HG03439 (cell line): ENCODE results near the gene HECTD4.
"Not testable (repeated sequence)": the region's sequence is repeated elsewhere in the genome, so short reads cannot be mapped to it uniquely, and the experiment has no call there.

Source experiments
- ATAC-seq: cut with Tn5 transposase; IDR thresholded peaks from one replicate; pipeline ENCODE4 v1.9.1; 2021; ENCODE audit warnings: mild to moderate bottlenecking, moderate library complexity; ENCODE audit not compliant: unreplicated experiment

The HECTD4 gene

DNA sequence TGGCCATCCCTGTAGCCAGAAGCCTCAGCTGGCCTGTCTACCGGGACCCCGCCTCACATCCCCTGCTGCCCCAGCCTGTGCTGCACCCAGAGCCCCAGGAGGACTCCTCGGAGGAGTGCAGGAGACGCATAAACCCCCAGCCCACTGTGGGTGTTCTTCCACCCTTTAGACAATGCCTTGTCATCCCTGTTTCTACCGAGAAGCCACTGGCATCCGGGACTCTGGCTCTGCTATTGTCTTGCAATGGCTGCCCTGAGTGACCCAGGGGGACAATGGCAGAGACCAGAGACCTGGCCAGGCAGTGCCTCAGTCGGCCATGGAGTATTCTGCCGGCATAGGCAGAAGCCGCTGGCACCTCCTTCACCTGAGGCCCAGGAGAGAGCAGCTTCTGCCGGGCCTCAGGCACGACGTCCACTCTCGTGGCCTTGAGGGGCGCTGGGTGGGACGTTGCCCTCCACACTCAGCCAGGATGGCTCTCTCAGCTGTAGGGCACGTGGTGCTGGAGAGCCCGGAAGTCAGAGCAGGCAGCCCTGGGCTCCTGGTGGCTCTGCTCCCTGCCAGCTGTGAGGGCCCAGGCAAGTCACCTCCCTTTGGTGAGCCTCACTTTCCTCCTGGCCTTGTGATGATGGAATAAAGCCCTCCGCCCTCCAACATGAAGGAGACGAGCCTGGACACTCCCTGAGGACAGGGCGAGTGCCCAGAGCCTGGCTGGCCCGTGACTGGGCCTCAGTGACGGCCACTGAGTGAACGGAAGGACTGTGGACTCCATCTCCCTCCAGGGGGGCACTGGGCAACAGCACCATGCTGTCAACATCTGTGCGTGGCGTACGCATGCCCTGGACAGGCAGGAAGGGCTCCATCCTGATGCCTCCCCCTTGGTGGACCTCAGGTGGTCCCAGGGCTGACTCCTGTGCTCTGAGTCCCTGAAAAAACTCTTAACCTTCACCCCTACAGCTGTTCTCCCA lies 215.9 kb downstream of the HECTD4 start:
- no peak for ATAC-seq

DNA sequence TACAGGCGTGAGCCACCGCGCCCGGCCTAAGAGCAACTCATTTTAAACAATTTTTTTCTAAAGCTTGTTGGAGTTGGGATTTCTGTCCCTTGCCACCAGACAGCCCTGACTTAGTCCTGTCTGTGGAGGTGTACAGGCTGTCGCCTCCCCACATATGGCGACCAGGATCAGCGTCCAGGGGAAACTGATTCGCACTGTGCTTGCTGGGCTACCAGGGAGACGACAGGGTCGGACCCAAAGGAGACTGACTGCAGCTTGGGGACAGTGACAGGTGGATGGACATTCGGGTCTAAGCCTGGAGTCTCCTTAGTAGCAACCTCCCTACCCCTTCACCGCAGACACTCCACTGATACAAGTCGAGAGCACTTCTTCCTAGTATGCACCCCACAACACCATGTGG lies 216.6 kb downstream of the HECTD4 start:
- ATAC-seq, result no peak

DNA sequence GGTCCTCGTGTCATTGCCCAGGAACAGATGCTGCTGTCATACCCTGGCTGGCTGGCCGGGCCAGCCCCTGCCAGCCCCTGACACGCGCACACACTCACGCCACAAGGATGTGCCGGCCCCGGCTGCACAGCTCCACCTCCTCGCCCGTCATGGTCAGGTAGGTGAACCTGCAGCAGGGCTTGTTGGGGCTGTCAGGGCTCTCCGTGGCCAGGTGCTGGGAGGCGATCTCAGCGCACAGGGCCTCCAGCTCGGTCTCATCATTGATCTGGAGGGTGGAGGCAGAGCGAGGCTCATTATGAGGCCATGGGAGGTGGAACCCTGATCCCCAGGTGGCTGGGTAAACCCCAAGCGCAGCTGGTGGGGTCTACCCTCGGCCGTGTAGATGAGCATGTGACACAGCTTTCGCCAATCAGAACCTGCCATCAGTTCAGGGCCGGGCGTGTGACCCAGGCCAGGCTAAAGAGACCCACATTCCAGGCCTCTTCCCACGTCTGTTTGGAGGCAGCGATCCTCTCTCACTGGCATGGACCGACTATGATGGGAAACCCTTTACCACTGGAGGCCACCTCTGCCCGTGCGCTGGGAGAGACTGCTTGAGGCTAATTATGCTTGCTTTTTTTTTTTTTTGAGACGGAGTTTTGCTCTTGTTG lies 218.1 kb downstream of the HECTD4 start:
- no peak for ATAC-seq

DNA sequence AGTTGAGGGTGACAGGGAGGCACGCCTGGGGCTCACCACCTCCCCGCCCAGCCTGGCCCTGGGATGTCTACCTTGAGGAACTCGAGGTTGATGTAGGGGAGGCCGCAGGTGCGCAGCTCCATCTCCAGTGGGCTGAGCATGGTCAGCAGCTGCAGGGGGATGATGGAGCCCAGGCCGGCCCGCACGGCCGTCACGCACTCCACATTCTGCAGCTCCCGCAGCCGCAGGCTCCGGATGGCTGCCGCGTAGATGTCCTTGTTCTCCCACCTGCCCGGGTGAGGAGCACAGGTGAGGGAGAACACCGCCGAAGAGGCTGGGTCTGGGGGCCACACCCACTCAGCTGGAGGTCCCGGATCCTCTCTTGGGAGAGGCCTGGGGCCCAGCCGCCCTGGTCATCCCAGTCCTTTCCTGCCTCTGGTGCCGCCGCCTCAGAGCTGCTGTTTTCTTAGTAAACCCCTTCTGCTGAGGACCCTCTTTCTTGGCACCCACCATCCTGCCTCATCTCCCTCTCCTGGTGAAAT lies 218.7 kb downstream of the HECTD4 start:
- ATAC-seq, result no peak

DNA sequence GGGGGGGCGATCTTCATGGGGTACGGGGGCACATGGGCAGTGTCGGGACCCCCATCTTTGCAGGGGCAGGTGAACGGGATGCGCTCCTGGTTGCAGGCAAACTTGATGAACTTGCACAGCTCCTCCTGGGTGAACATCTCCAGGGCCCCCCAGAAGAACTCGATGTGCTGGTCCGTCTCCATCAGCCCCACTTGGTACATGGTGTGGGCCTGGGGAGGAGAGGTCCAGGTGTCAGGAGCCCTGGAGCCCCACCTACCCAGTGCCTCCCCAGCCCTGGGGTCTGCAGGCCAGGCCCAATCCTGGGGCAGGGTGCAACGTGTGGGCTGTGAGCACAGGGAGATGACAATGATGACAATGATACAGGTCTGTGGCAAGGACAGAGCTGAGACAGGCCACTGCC lies 219.2 kb downstream of the HECTD4 start:
- ATAC-seq, result no peak

DNA sequence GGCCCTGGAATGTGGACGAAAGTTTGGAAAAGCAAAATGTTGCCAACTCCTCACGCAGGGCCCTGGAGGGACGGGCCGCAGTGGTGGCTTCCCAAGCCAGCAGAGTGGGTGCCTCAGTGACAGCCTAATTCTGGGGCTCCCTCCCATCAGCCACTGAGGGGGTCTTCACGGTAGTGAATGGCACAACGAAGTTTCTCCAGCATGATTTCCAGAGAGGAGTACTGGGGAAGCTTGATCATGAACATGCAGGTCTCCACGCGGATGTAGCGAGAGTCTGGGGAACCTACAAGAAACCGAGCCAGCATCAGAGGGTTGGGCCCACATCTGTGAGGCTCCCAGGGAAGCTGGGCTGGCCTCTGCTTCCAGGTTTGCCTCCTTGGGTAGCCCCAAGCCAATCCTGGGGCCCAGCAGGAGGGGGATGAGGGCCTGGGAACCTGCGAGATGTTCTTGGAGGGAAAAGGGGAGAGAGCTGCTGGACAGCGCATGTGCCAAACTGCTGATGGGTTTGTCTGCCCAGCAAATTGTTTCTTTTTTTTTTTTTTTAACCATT lies 219.9 kb downstream of the HECTD4 start:
- no peak for ATAC-seq

DNA sequence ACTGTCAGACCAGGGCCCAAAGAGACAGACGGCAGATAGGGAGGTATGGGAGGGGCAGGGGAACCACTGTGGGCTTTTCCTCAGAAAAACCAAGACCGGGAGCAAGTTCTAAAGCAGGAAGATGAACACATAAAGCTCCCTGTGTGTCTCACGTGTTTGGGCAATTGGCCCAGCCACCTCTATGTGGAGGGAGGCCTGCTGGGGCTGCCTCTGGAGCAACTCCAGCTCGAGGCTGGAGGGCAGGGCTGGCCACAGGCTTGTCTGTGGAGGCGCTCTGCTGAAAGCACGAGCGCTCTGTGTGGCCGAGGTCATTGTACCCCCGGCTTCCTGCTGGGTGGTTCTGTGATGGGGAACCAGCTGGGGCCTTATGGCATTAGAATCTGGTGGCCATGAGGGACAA lies 220.5 kb downstream of the HECTD4 start:
- ATAC-seq, result no peak

DNA sequence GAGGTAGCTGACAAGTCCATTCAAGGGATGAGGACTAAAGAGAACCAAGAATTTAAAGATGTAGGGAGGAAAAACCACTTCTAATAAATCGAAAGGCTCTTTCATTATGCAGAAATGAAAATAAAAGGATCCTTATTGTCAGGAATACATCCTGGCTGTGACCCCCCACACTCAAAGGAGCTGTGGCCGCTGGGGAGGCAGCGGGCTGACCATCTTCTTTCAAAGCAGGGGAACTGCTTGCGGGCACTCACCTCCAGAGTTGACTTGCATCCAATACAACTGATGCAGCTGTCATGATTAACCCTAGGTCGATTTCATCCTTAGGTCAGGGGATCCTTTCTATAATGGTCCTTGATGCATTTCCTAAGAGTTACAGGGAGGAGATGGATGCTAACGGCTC lies 221.6 kb downstream of the HECTD4 start:
- ATAC-seq, result no peak

DNA sequence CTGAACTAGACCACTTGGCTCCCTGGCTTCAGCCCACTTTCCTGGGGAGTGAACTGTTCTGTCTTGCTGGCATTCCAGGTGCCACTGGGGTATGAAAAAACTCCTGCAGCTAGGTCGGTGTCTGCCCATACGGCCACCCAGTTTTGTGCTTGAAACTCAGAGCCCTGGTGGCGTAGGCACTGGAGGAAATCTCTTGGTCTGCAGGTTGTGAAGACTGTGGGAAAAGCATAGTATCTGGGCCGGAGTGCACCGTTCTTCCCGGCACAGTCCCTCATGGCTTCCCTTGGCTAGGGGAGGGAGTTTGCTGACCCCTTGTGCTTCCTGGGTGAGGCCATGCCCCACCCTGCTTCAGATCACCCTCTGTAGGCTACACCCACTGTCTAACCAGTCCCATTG lies 223.1 kb downstream of the HECTD4 start:
- no peak for ATAC-seq

DNA sequence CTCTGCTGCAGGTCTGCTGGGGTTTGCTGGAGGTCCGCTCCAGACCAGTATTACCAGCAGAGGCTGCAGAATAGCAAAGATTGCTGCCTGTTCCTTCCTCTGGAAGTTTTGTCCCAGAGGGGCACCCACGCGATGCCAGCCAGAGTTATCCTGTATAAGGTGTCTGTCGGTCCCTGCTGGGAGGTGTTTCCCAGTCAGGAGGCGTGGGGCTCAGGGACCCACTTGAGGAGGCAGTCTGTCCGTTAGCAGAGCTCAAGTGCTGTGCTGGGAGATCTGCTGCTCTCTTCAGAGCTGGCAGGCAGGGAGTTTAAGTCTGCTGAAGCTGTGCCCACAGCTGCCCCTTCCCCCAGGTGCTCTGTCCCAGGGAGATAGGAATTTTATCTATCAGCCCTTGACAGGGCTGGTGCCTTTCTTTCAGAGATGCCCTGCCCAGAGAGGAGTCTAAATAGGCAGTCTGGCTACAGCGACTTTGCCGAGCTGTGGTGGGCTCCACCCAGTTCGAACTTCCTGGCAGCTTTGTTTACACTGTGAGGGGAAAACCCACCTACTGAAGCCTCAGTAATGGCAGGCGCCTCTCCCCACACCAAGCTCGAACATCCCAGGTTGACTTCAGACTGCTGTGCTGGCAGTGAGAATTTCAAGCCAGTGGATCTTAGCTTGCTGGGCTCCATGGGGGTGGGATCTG lies 223.6 kb downstream of the HECTD4 start:
- ATAC-seq, result not testable (repeated sequence)

DNA sequence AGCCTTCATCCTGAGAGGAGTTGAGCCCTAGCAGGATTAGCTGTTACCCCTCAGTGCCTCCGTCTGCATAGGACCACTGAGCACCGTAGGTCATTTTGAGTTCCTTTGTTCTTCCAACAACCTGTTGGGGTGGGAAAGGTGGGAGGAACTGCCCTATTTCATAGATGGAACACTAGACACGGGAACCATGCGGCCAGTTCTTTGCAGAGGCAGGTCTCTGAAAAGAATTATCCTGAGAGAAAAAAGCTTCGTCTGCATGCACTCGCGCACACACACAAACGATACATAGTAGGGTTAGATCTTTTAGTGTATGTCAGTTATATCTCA lies 228.4 kb downstream of the HECTD4 start:
- no peak for ATAC-seq

DNA sequence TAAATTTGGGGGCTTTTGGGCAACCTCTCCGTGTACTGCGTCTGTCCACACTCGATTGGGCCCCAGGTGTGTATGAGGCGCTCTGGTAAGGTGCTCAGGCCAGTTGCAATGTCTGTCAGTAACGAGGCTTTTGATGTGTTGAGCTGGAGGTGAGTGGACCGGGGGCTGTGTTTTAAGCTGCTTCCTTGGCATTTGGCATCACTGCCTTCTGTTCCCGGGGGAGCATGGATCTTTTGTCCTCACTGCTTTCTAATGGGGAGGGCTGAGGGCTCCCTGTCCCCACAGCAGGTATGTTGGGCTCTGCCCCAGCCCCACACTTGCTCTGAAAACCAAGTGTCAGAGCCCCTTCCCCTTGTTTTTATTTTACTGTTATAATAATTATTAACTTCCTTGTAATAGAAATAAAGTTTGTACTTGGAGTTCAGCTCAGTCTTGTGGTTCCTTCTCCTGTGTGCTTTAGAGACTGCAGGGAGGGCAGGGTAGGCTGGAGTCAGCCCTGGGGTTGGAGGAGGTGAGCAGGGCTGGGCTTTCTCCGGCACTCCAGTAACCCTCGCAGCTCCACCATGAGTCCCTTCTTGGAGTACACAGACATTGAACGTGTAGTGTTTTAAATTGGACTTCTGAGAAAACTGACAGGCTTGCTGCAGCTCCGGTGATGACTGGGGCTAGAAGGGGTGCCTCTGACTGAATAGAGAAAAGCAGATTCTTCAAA lies 228.9 kb downstream of the HECTD4 start:
- ATAC-seq, result no peak

DNA sequence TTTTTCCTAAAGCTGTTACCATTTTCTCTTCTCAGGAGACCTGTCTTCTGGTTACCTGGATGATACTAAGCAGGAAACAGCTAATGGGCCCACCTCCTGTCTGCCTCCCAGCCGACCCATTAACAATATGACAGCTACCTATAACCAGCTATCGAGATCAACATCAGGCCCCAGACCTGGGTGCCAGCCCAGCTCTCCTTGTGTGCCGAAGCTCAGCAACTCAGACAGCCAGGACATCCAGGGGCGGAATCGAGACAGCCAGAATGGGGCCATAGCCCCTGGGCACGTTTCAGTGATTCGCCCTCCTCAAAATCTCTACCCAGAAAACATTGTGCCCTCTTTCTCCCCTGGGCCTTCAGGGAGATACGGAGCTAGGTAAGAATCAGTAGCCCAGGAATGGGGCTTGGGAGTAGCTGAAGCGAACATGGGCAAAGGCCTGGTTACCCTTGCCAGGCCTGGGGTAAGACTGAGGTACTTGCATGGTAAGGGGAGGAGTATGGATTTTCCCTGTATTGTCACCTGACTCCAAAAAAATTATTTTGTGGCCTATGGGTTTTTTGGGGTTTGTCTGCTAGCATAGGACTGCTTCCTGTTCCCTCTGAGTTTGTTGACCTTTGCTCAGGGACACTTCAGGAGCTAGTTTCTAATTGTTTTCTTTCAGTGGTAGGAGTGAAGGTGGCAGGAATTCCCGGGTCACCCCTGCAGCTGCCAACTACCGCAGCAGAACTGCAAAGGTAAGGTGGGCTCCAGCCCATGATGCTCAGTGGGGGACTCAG lies 230.3 kb downstream of the HECTD4 start:
- ATAC-seq, result no peak

DNA sequence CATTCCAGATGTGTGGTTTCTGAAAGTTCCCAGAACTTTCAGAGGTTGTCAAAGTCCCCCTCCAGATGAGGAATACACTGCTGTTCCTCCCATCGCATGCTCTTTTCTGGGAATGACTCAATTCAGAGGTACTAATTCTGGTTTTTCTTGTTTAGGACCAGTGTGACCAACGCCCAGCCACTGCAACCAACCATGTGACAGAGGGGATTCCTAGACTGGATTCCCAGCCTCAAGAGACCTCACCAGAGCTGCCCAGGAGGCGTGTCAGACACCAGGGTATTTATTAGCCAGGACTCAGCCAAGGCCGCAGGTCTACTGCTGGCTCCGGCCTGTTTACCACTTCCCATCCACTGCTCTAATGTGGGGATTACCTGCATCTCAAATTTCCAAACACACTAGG lies 232.6 kb downstream of the HECTD4 start:
- no peak for ATAC-seq

DNA sequence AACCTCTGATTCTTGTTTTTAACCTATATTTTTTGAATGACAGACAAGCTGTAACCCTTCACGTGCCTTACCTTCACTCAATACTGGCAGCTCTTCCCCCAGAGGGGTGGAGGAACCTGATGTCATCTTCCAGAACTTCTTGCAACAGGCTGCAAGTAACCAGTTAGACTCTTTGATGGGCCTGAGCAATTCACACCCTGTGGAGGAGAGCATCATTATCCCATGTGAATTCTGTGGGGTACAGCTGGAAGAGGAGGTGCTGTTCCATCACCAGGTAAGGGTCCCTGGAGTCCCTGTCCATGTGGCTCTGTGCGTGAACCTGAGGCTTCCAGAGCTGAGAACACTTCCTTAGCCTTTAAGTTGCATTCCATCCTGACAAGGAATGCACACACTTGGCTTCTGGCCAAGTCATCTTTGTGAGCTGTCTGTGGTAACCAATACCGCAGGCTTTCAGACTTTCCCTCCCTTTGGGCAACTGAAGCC lies 234.2 kb downstream of the HECTD4 start:
- ATAC-seq, result no peak

DNA sequence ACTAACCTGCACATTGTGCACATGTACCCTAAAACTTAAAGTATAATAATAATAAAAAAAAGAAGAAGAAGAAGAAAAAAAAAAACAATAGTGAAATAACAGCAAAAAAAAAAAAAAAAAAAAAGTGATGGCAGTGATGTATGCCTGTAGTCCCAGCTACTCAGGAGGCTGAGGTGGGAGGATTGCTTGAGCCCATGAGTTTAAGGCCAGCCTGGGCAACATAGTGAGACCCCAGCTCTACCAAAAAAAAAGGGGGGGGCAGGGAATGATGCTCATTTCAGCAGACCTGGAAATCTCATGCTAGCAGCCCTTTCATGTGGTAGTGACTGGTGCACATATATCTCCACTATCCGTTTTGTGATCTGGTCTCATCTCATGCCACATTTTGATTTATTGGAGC lies 236.1 kb downstream of the HECTD4 start:
- no peak for ATAC-seq

DNA sequence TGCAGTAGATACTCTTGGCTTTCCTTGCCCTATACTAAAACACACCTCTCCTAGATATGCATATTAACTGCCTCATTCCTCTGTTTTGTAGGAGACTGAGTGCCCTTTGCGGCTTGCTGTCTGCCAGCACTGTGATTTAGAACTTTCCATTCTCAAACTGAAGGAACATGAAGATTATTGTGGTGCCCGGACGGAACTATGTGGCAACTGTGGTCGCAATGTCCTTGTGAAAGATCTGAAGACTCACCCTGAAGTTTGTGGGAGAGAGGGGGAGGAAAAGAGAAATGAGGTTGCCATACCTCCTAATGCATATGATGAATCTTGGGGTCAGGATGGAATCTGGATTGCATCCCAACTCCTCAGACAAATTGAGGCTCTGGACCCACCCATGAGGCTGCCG lies 241.5 kb downstream of the HECTD4 start:
- ATAC-seq, result no peak

DNA sequence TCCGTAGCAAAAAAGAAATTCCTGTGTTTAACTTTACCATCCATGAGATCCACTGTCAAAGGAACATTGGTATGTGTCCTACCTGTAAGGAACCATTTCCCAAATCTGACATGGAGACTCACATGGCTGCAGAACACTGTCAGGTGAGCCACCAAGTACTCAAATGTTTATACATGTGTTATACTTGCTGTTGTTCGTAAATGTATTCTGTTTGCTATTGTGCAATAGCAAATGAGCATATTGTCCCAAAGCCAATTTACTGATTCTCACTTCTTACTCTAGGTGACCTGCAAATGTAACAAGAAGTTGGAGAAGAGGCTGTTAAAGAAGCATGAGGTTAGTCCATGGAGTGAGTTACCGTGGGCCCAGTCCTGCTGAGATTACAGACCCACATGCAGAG lies 247.5 kb downstream of the HECTD4 start:
- ATAC-seq, result no peak

DNA sequence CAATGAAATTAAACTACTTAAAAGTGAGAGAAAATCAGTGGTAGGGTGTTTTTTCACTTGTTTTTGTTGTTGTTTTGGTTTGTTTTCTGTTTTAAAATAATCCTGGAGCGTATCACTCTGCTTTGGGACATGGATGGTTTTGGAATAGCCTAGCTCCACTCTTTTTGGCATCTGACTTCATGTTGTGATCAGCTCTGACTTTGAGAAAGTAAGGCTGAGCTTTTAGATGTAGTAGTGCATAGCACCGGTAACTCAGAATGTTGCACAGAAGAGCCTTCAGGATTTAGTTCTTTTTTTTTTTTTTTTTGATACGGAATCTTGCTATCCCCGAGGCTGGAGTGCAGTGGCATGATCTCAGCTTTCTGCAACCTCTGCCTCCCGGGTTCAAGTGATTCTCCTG lies 248.8 kb downstream of the HECTD4 start:
- ATAC-seq, result no peak

DNA sequence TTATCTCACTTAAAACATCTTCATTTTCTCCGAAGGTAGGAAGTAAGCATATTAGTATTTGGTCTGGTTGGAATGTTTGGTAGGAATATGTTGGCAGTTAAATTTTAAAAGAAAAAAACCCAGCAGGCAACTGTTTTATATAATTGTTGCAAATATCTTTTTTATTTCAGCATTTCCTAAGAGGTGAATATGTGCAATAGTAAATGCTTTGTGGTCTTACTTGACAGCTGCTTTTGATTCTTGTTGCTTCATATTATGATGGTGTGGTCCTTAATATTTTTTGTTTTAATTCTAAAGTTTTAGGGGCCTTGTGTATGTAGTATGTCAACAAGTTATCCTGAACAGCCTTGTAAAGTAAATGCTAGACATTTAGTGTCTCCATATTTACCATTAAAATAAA lies 250.5 kb downstream of the HECTD4 start:
- ATAC-seq, result no peak
